Endothelial cell (in vitro differentiated cells): ENCODE data around the gene NFATC1. TPM values are rescaled to one million over a fixed set of nuclear protein-coding genes. Genes with fewer than 3 reads are reported as not detected.

Experiments used
- DNase-seq: peaks from one replicate; pipeline ENCODE4 v3.0.0; 2021; ENCODE audit warnings: low spot score
- H3K27ac Mint-ChIP-seq: one replicate; pipeline ENCODE4 v1.8.0; 2021; ENCODE audit warnings: mixed read lengths, inconsistent platforms; ENCODE audit not compliant: unreplicated experiment
- H3K27me3 Mint-ChIP-seq: one replicate; pipeline ENCODE4 v1.8.0; 2021; ENCODE audit warnings: mild to moderate bottlenecking, moderate library complexity, mixed read lengths, inconsistent platforms; ENCODE audit not compliant: unreplicated experiment
- H3K36me3 Mint-ChIP-seq: one replicate; pipeline ENCODE4 v1.8.0; 2021; ENCODE audit warnings: mild to moderate bottlenecking, low read depth, mixed read lengths, inconsistent platforms; ENCODE audit not compliant: unreplicated experiment
- H3K4me1 Mint-ChIP-seq: one replicate; pipeline ENCODE4 v1.8.0; 2021; ENCODE audit warnings: mild to moderate bottlenecking, mixed read lengths, inconsistent platforms; ENCODE audit not compliant: unreplicated experiment
- H3K4me3 Mint-ChIP-seq: one replicate; pipeline ENCODE4 v1.8.0; 2021; ENCODE audit warnings: mild to moderate bottlenecking, mixed read lengths, inconsistent platforms; ENCODE audit not compliant: unreplicated experiment
- H3K9me3 Mint-ChIP-seq: one replicate; pipeline ENCODE4 v1.8.0; 2021; ENCODE audit warnings: mixed read lengths, inconsistent platforms; ENCODE audit not compliant: unreplicated experiment
- total RNA-seq: library from RNA; stranded (reverse); fragmentation: NEBNext Ultra II Directional; extraction: Animal tissue kit (Norgen Biotek cat#: 25700); gene quantifications from one replicate; pipeline ENCODE4 v1.2.1, GENCODE V29; 2021; ENCODE audit not compliant: unreplicated experiment
- TF ChIP-seq, protein P1 (sequence below): fragments of 200-600 bp; sonication (generic); IDR thresholded peaks from one replicate; pipeline ENCODE4 v1.5.0; 2021; ENCODE audit warnings: antibody characterized with exemption; ENCODE audit not compliant: unreplicated experiment

NFATC1 gene
- total RNA-seq, 1 donor from 2014 or later = 40.6 TPM

DNA sequence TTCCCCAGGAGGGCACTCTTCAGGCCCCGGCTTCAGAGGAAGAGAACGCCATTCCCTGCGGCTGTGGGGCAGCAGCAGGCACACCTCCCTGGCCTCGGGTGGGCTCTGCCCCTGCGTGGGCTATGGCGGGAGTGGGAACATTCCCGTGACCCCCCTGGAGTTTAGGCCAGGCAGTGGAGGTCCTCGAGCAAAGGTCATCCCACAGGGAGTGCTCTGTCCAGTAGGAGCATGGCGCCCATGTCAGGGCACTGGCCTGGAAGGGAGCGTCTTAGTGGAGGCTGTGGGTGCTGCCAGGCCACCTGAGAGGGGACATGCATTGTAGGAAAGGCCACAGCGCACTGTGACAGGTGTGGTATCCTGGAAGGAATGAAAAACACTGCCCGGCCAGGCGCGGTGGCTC is 9.2 kb upstream of the NFATC1 start:
- Mint-ChIP-seq H3K27ac (no peak overlapping the region), H3K36me3 (peaks cover 4% of the 10 kb centered on the region), H3K27me3 (peaks cover 14% of the 10 kb centered on the region), H3K4me1 (peaks cover 22% of the 10 kb centered on the region), H3K4me3 (no peak overlapping the region), H3K9me3 (no peaks in the 10 kb centered on the region)
- TF ChIP-seq, protein P1, sequence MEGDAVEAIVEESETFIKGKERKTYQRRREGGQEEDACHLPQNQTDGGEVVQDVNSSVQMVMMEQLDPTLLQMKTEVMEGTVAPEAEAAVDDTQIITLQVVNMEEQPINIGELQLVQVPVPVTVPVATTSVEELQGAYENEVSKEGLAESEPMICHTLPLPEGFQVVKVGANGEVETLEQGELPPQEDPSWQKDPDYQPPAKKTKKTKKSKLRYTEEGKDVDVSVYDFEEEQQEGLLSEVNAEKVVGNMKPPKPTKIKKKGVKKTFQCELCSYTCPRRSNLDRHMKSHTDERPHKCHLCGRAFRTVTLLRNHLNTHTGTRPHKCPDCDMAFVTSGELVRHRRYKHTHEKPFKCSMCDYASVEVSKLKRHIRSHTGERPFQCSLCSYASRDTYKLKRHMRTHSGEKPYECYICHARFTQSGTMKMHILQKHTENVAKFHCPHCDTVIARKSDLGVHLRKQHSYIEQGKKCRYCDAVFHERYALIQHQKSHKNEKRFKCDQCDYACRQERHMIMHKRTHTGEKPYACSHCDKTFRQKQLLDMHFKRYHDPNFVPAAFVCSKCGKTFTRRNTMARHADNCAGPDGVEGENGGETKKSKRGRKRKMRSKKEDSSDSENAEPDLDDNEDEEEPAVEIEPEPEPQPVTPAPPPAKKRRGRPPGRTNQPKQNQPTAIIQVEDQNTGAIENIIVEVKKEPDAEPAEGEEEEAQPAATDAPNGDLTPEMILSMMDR = no peak
- peak; percentile 3 for DNase-seq

DNA sequence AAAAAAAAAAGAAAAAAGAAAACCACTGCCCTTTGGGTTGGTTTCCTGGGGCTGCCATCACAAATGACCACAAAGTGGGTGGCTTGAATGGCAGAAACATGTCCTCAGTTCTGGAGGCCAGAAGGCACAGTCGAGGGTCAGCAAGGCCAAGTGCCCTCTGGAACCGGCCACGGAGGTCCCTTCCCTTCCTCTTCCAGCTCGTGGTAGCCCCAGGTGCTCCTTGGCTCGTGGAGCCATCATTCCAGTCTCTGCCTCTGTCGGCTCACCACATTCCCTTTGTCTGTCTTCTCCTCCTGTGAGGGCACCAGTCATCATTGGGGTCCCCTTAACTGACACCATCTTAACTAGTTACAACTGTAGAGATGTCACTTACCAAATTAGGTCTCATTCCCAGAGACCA is 8.5 kb upstream of the NFATC1 start:
- no peak for DNase-seq
- H3K27me3 Mint-ChIP-seq = peaks cover 19% of the 10 kb centered on the region
- no peak overlapping the region for H3K27ac Mint-ChIP-seq
- H3K4me1 Mint-ChIP-seq = peaks cover 25% of the 10 kb centered on the region
- TF ChIP-seq, protein P1 = no peak
- peaks cover 4% of the 10 kb centered on the region for H3K36me3 Mint-ChIP-seq
- H3K4me3 Mint-ChIP-seq = no peak overlapping the region
- H3K9me3 Mint-ChIP-seq = no peaks in the 10 kb centered on the region

- TF ChIP-seq, protein P1 = no peak
Observed at GRCh38 chr18:79387615-79388014, 8.1 kb upstream of the NFATC1 start.

DNA sequence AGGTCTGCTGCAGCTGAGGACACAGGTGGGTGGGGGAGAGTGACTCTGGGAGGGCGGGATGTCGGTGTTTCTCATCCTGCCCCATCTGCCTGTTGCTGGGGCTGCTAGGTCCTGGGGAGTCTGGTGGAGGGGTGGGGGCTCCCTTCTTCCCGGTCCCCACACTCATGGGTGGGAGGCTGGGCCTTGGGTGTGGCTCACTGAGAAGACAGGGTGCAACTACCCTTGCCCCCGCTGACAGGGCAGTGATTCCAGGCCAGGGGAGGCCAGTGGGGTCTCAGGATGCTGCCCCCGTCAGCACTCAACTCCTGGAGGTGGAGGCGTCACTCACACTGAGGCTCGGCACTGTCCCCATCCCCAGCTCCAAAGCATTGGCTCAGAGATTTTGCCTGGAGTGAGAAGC is 7.7 kb upstream of the NFATC1 start:
- peaks cover 25% of the 10 kb centered on the region for H3K27me3 Mint-ChIP-seq

More at GRCh38 chr18:79387615-79388014, 8.1 kb upstream of the NFATC1 start:
- Mint-ChIP-seq H3K27ac (peak overlapping the region; percentile 48), H3K36me3 (peaks cover 4% of the 10 kb centered on the region), H3K4me1 (peaks cover 28% of the 10 kb centered on the region), H3K4me3 (no peak overlapping the region), H3K27me3 (peaks cover 22% of the 10 kb centered on the region), H3K9me3 (no peaks in the 10 kb centered on the region)
- DNase-seq = peak; percentile 3

GRCh38 chr18:79389689-79390088 is 6.0 kb upstream of the NFATC1 start:
- peaks cover 21% of the 10 kb centered on the region for H3K27me3 Mint-ChIP-seq
- H3K27ac Mint-ChIP-seq = no peak overlapping the region
- TF ChIP-seq, protein P1 = no peak

More for the DNA sequence above, 7.7 kb upstream of the NFATC1 start:
- H3K4me1 Mint-ChIP-seq = peaks cover 31% of the 10 kb centered on the region
- H3K9me3 Mint-ChIP-seq = no peaks in the 10 kb centered on the region
- H3K27ac Mint-ChIP-seq = peak overlapping the region; percentile 30
- TF ChIP-seq, protein P1 = no peak
- DNase-seq = no peak
- H3K36me3 Mint-ChIP-seq = peaks cover 4% of the 10 kb centered on the region
- H3K4me3 Mint-ChIP-seq = no peak overlapping the region

More at GRCh38 chr18:79389689-79390088, 6.0 kb upstream of the NFATC1 start:
- H3K4me1 Mint-ChIP-seq = peaks cover 31% of the 10 kb centered on the region
- H3K9me3 Mint-ChIP-seq = no peaks in the 10 kb centered on the region
- no peak overlapping the region for H3K4me3 Mint-ChIP-seq
- DNase-seq = no peak
- H3K36me3 Mint-ChIP-seq = peaks cover 8% of the 10 kb centered on the region
